ENCODE results near the gene TMTC3. TPM values are rescaled to one million over a fixed set of nuclear protein-coding genes. Genes with fewer than 3 reads are reported as not detected.

Gene TMTC3
- total and polyA plus RNA-seq, 2 of the 4 experiments (the other 2 are of a cell fraction) = 3.7 to 44.3 TPM

GRCh38 chr12:88156075-88156654 lies 14.1 kb downstream of the TMTC3 start:
- H3K4ac ChIP-seq (ENCODE audit: low read depth, low read length) = peak overlapping the region; percentile 66; the same call in 1 of the 2 replicates
- no peak for DNase-seq
- WGBS, 2 experiments (ENCODE audit: extremely low coverage in 2 of 2, insufficient read length in 1 of 2) = no CpG with 5 or more reads among the region's 1 CpG
- H3K4me2 ChIP-seq (ENCODE audit: low read depth, low read length) = no peak overlapping the region
- intact Hi-C loops (cut with micrococcal nuclease) (no loop called here), dilution Hi-C loops (cut with HindIII; ENCODE audit: low sequenced_read_pairs, unreplicated experiment) (no loop called here), in situ Hi-C loops (cut with MboI; ENCODE audit: low sequenced_read_pairs) (no loop called here)
- peak overlapping the region in 1 of 2 experiments; percentile 3; a peak in 1 of 4 replicates for H4K8ac ChIP-seq (ENCODE audit: low read depth in 2 of 2, low read length in 2 of 2)
- ChIA-PET POLR2A (ENCODE audit: unreplicated experiment) (no interaction called here), CTCF (interaction anchor here (1.2 kb wide), 1 partner anchor 377 kb away, joined by 3 read pairs; no protein-coding TSS in a partner anchor)
- no peak overlapping the region for H2BK5ac ChIP-seq (ENCODE audit: low read depth, low read length, poor library complexity, severe bottlenecking)
- no peak for ATAC-seq (ENCODE audit: low read depth)
- H3K18ac ChIP-seq (ENCODE audit: low read depth, low read length) = peak overlapping the region; percentile 18; the same call in 1 of the 2 replicates
- no peak overlapping the region for H3K9ac ChIP-seq (ENCODE audit: low read depth, low read length)
- H2AFZ ChIP-seq (replicated peaks; ENCODE audit: low read length, poor library complexity) = no peak overlapping the region
- H2AK5ac ChIP-seq (ENCODE audit: low read depth, low read length) = peak overlapping the region; percentile 53; the same call in 1 of the 2 replicates
- H4K20me1 ChIP-seq (ENCODE audit: insufficient read depth, low read length) = no peaks in the 10 kb centered on the region
- no peak overlapping the region for H2AK9ac ChIP-seq (replicated peaks; ENCODE audit: low read depth, low read length, poor library complexity)
- H2BK120ac ChIP-seq (ENCODE audit: low read depth, low read length) = peak overlapping the region; percentile 46; the same call in 1 of the 2 replicates
- no peak overlapping the region for H4K5ac ChIP-seq (ENCODE audit: low read depth, low read length)
- H3K27ac ChIP-seq (ENCODE audit: insufficient read depth, low read length) = no peak overlapping the region
- H3K56ac ChIP-seq (ENCODE audit: extremely low read depth, insufficient read depth, low read length) = no peak overlapping the region
- H3K79me1 ChIP-seq (ENCODE audit: low read depth in 1 of 2, low read length in 2 of 2) = peaks cover 15 to 16% of the 10 kb centered on the region in 2 experiments
- peak overlapping the region; percentile 52; the same call in 1 of the 2 replicates for H3K14ac ChIP-seq (replicated peaks; ENCODE audit: low read depth, low read length)
- 0 out of 3 replicates have a peak overlapping the region, but pooled peaks have one; percentile 48 for H2BK15ac ChIP-seq (ENCODE audit: low read depth, low read length)
- H3K9me3 ChIP-seq (ENCODE audit: control insufficient read depth, insufficient read depth, low read length) = no peaks in the 10 kb centered on the region
- H3K4me3 ChIP-seq (ENCODE audit: insufficient read depth, low read depth, low read length) = no peak overlapping the region
- H2BK20ac ChIP-seq (ENCODE audit: low read depth, low read length) = peak overlapping the region; percentile 62
- BruUV-seq (replicated peaks) = no TSS peak
- H4K91ac ChIP-seq (ENCODE audit: insufficient read depth, low read depth, low read length) = no peak overlapping the region
- H3K27me3 ChIP-seq (ENCODE audit: control insufficient read depth, insufficient read depth, low read length) = no peaks in the 10 kb centered on the region
- TF ChIP-seq SMC3 (IDR thresholded peaks at IDR 0.05; ENCODE audit: low read depth, low read length) (no peak), CTCF (conservative IDR thresholded peaks at IDR 0.05; ENCODE audit: low read depth, low read length) (no peak), MAFK (IDR thresholded peaks at IDR 0.05; ENCODE audit: low read depth, low read length) (no peak), MAZ (IDR thresholded peaks at IDR 0.05; ENCODE audit: borderline replicate concordance, low read depth, low read length) (no peak), BHLHE40 (IDR thresholded peaks at IDR 0.05; ENCODE audit: low read depth, low read length) (no peak), POLR2A (IDR thresholded peaks at IDR 0.05; ENCODE audit: low read depth, low read length) (no peak), RFX5 (IDR thresholded peaks at IDR 0.05; ENCODE audit: low read depth, low read length) (no peak), MXI1 (IDR thresholded peaks at IDR 0.05; ENCODE audit: borderline replicate concordance, low read depth, low read length) (no peak), FOS (IDR thresholded peaks at IDR 0.05; ENCODE audit: low read depth, low read length) (no peak)
- H3K23ac ChIP-seq (ENCODE audit: low read depth, low read length) = no peak overlapping the region
- H3K4me1 ChIP-seq (ENCODE audit: control insufficient read depth, insufficient read depth, low read length) = no peaks in the 10 kb centered on the region
- peaks cover 2% of the 10 kb centered on the region; the same call in 1 of the 2 replicates for H3K9me1 ChIP-seq (ENCODE audit: insufficient read depth, low read length)
- peaks cover 3% of the 10 kb centered on the region; the same call in 1 of the 2 replicates for H3K36me3 ChIP-seq (ENCODE audit: control insufficient read depth, insufficient read depth, low read length)

Data from IMR-90 (cell line).